Measurements from ENCODE around the gene TIGAR. TPM values are rescaled to one million over a fixed set of nuclear protein-coding genes. Genes with fewer than 3 reads are reported as not detected.
A peak's percentile ranks its signal among the peaks of the same experiment; 100 is the strongest.

Gene TIGAR
- polyA plus RNA-seq, 2 of the 4 experiments (the other 2 are of a cell fraction), result 24.5 to 50.9 TPM

DNA sequence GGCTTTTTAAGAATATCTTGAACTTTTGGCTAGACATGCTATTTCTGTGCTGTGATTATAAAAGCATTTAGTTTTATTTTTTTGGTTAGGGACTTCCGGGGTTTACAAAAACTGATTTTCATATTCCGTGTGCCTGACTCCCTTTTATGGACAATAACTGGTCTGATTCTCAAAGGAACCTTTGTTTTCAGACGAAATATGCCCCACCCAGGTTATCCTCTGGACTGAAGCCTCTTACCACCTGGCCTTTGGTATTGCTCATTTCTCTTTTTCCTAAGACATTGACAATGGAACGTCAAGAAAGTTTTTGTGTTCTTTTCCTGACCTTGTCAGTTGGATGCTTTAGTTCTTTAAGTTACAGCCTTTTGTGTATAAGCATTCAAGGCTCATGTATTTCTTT, 10.8 kb downstream of the TIGAR start (continued):
- TF ChIP-seq, protein P1, sequence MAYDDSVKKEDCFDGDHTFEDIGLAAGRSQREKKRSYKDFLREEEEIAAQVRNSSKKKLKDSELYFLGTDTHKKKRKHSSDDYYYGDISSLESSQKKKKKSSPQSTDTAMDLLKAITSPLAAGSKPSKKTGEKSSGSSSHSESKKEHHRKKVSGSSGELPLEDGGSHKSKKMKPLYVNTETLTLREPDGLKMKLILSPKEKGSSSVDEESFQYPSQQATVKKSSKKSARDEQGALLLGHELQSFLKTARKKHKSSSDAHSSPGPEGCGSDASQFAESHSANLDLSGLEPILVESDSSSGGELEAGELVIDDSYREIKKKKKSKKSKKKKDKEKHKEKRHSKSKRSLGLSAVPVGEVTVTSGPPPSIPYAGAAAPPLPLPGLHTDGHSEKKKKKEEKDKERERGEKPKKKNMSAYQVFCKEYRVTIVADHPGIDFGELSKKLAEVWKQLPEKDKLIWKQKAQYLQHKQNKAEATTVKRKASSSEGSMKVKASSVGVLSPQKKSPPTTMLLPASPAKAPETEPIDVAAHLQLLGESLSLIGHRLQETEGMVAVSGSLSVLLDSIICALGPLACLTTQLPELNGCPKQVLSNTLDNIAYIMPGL (CRISPR knock-in tag; IDR thresholded peaks at IDR 0.05; ENCODE audit: borderline replicate concordance), result no peak
- TF ChIP-seq EP300 (IDR thresholded peaks at IDR 0.05), result no peak
- TF ChIP-seq NPAS2 (CRISPR knock-in tag; IDR thresholded peaks at IDR 0.05; ENCODE audit: borderline replicate concordance), result no peak
- TF ChIP-seq, protein P2, sequence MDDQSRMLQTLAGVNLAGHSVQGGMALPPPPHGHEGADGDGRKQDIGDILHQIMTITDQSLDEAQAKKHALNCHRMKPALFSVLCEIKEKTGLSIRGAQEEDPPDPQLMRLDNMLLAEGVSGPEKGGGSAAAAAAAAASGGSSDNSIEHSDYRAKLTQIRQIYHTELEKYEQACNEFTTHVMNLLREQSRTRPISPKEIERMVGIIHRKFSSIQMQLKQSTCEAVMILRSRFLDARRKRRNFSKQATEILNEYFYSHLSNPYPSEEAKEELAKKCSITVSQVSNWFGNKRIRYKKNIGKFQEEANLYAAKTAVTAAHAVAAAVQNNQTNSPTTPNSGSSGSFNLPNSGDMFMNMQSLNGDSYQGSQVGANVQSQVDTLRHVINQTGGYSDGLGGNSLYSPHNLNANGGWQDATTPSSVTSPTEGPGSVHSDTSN (IDR thresholded peaks at IDR 0.05), result no peak
- no peak for TF ChIP-seq CBX2 (IDR thresholded peaks at IDR 0.05; ENCODE audit: borderline replicate concordance, low read depth)
- no peak for TF ChIP-seq ZC3H11A (IDR thresholded peaks at IDR 0.05)

DNA sequence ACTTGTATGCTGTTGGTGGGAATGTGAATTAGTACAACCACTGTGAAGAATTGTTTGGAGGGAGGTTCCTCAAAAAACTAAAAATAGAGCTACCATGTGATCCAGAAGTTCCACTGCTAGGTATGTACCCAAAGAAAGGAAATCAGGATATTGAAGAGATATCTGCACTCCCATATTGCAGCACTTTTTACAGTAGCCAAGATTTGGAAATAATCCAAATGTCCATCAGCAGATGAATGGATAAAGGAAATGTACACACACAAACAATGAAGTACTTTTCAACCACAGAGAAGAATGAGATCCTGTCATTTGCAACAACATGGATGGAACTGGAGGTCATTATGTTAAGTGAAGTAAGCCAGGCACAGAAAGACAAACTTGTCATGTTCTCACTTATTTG, 25.9 kb downstream of the TIGAR start:
- DNase-seq (ENCODE audit: low read depth in 1 of 2, low spot score in 1 of 2) (no peak), ATAC-seq (no peak), FAIRE-seq (no peak)
- Histone ChIP-seq H3K4me1 (no peaks in the 10 kb centered on the region), H3K9me3 (no peaks in the 10 kb centered on the region), H3K27ac (no peak overlapping the region), H3K4me3 (no peak overlapping the region), H3K4me2 (no peak overlapping the region)
- CTCF ChIA-PET, result no interaction called here
- TF ChIP-seq NPAS2 (CRISPR knock-in tag; IDR thresholded peaks at IDR 0.05; ENCODE audit: borderline replicate concordance), result no peak
- TF ChIP-seq BHLHE40 (IDR thresholded peaks at IDR 0.05; ENCODE audit: low read depth, low read length), result no peak
- POLR2A ChIA-PET, result no interaction called here

DNA sequence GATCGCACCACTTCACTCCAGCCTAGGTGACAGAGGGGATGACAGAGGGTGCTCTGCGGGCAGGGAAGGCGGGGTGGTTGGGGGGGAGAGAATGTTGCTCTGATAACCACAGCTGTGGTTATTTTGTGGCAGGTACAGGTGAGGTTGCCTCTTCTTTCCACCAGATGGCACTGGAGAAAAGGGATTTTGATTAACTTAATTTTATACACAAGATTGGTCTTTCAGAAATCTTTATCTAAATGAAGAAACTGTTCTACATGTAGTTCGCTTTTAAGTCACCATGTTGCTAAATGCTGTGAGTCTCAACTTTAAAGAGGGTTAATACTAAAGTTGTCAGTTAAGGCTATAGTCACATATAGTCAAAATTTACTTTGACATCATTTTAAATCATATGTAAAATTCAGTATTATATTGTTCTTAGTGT, 32.8 kb downstream of the TIGAR start:
- peak; percentile 73; a peak in 4 of 6 replicates for ATAC-seq
- WGBS (ENCODE audit: missing lambda C conversion rate), result 75% methylated on average over 4 of the region's 4 CpGs

More for the DNA sequence above, 32.8 kb downstream of the TIGAR start:
- H3K27ac ChIP-seq, result no peak overlapping the region
- TF ChIP-seq RAD21 (conservative IDR thresholded peaks at IDR 0.05 in 1 of 2, IDR thresholded peaks at IDR 0.05 in 1 of 2), result peak; percentile 26 to 36; a peak in 4 of 5 replicates
- TF ChIP-seq, protein P3, sequence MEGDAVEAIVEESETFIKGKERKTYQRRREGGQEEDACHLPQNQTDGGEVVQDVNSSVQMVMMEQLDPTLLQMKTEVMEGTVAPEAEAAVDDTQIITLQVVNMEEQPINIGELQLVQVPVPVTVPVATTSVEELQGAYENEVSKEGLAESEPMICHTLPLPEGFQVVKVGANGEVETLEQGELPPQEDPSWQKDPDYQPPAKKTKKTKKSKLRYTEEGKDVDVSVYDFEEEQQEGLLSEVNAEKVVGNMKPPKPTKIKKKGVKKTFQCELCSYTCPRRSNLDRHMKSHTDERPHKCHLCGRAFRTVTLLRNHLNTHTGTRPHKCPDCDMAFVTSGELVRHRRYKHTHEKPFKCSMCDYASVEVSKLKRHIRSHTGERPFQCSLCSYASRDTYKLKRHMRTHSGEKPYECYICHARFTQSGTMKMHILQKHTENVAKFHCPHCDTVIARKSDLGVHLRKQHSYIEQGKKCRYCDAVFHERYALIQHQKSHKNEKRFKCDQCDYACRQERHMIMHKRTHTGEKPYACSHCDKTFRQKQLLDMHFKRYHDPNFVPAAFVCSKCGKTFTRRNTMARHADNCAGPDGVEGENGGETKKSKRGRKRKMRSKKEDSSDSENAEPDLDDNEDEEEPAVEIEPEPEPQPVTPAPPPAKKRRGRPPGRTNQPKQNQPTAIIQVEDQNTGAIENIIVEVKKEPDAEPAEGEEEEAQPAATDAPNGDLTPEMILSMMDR (IDR thresholded peaks at IDR 0.05), result peak; percentile 38
- peak; percentile 33; the same call in 1 of the 3 replicates for TF ChIP-seq SMC3 (IDR thresholded peaks at IDR 0.05)
- TF ChIP-seq JUN (IDR thresholded peaks at IDR 0.05), result no peak
- TF ChIP-seq, protein P1 (CRISPR knock-in tag; IDR thresholded peaks at IDR 0.05; ENCODE audit: borderline replicate concordance), result no peak
- ChIA-PET CTCF (interaction anchor here (1.2 to 1.4 kb wide), 3 partner anchors 17 to 174 kb away, joined by 3 to 5 read pairs (median 5); no protein-coding TSS in a partner anchor), POLR2A (no interaction called here)
- no peaks in the 10 kb centered on the region for H3K4me1 ChIP-seq
- H3K4me3 ChIP-seq, result no peak overlapping the region
- peak in 1 of 2 experiments; percentile 19 for DNase-seq (ENCODE audit: low read depth in 1 of 2, low spot score in 1 of 2)
- H3K4me2 ChIP-seq, result no peak overlapping the region
- FAIRE-seq, result no peak
- H3K9me3 ChIP-seq, result no peaks in the 10 kb centered on the region

All from A549 (cell line).